H1 (cell line): Measurements from ENCODE around the gene GMIP. TPM values are rescaled to one million over a fixed set of nuclear protein-coding genes. Genes with fewer than 3 reads are reported as not detected.

Experiments used
- BACH1 ChIP-seq: IDR thresholded peaks from 2 replicates; pipeline ENCODE4 v1.6.1; 2012; ENCODE audit warnings: low read length, improper control_type of control experiment
- PHF8 ChIP-seq: fragments of 200-600 bp; sonication (generic); conservative IDR thresholded peaks from 2 replicates; pipeline ENCODE4 v1.7.1; 2012; ENCODE audit warnings: low read depth, mild to moderate bottlenecking, inconsistent platforms, low read length, moderate library complexity
- polyA plus RNA-seq, 7 experiments: library from polyadenylated mRNA; depleted of rRNA in 3 of 7; stranded (reverse) in 5 of 7; unstranded in 2 of 7; fragments of >200 nt in 5 of 7; fragments of 200-250 nt in 2 of 7; gene quantifications; 1 replicate in 5 of 7; 2 replicates in 1 of 7; 4 replicates in 1 of 7; pipeline versions ENCODE4 v1.2.1 to v1.2.3, GENCODE V29; 2011 to 2013; ENCODE audit warnings: missing spikeins in 2 of 7, mixed read lengths in 2 of 7
- total RNA-seq: library from RNA; stranded (reverse); fragmentation: NEBNext Ultra II Directional; extraction: Animal tissue kit (Norgen Biotek cat#: 25700); gene quantifications from 2 replicates; pipeline ENCODE4 v1.2.1, GENCODE V29; 2021
- TF ChIP-seq, protein P1 (sequence below): fragments of 300-600 bp; sonication (generic); IDR thresholded peaks from 2 replicates; pipeline ENCODE4 v1.7.1; 2012; ENCODE audit warnings: low read length, moderate library complexity, mild to moderate bottlenecking, inconsistent platforms; ENCODE audit not compliant: insufficient replicate concordance

The GMIP gene
- total and polyA plus RNA-seq, 2 of the 8 experiments (the other 6 are each of a cell fraction or from before 2014, with no cell fraction given): 5.7 to 18.1 TPM

DNA sequence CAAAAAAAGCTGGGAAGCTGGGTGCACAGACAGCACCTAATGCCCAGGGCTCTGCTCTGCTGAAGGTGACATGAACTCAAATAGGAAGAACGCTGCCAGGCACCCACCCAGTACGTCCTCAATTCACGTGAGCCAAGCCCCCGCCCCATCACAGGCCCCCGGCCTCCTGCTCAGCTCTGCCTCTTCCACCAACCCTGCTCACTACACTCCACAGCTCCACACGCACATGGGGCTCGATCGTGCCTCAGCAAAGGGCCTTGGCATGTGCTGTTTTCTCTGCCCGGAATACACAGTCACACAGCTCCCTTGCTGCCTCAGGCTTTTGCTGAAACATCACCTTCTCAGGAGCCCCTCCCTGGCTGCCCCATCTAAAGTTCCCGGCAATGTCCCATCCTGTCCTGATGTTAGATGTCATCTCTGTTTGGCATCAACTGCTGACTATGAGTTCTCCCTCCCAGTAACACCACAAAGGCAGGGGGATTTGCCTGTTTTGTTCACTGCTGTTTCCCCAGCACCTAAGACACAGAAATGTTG is 17.8 kb upstream of the GMIP start (continued):
- TF ChIP-seq, protein P1, sequence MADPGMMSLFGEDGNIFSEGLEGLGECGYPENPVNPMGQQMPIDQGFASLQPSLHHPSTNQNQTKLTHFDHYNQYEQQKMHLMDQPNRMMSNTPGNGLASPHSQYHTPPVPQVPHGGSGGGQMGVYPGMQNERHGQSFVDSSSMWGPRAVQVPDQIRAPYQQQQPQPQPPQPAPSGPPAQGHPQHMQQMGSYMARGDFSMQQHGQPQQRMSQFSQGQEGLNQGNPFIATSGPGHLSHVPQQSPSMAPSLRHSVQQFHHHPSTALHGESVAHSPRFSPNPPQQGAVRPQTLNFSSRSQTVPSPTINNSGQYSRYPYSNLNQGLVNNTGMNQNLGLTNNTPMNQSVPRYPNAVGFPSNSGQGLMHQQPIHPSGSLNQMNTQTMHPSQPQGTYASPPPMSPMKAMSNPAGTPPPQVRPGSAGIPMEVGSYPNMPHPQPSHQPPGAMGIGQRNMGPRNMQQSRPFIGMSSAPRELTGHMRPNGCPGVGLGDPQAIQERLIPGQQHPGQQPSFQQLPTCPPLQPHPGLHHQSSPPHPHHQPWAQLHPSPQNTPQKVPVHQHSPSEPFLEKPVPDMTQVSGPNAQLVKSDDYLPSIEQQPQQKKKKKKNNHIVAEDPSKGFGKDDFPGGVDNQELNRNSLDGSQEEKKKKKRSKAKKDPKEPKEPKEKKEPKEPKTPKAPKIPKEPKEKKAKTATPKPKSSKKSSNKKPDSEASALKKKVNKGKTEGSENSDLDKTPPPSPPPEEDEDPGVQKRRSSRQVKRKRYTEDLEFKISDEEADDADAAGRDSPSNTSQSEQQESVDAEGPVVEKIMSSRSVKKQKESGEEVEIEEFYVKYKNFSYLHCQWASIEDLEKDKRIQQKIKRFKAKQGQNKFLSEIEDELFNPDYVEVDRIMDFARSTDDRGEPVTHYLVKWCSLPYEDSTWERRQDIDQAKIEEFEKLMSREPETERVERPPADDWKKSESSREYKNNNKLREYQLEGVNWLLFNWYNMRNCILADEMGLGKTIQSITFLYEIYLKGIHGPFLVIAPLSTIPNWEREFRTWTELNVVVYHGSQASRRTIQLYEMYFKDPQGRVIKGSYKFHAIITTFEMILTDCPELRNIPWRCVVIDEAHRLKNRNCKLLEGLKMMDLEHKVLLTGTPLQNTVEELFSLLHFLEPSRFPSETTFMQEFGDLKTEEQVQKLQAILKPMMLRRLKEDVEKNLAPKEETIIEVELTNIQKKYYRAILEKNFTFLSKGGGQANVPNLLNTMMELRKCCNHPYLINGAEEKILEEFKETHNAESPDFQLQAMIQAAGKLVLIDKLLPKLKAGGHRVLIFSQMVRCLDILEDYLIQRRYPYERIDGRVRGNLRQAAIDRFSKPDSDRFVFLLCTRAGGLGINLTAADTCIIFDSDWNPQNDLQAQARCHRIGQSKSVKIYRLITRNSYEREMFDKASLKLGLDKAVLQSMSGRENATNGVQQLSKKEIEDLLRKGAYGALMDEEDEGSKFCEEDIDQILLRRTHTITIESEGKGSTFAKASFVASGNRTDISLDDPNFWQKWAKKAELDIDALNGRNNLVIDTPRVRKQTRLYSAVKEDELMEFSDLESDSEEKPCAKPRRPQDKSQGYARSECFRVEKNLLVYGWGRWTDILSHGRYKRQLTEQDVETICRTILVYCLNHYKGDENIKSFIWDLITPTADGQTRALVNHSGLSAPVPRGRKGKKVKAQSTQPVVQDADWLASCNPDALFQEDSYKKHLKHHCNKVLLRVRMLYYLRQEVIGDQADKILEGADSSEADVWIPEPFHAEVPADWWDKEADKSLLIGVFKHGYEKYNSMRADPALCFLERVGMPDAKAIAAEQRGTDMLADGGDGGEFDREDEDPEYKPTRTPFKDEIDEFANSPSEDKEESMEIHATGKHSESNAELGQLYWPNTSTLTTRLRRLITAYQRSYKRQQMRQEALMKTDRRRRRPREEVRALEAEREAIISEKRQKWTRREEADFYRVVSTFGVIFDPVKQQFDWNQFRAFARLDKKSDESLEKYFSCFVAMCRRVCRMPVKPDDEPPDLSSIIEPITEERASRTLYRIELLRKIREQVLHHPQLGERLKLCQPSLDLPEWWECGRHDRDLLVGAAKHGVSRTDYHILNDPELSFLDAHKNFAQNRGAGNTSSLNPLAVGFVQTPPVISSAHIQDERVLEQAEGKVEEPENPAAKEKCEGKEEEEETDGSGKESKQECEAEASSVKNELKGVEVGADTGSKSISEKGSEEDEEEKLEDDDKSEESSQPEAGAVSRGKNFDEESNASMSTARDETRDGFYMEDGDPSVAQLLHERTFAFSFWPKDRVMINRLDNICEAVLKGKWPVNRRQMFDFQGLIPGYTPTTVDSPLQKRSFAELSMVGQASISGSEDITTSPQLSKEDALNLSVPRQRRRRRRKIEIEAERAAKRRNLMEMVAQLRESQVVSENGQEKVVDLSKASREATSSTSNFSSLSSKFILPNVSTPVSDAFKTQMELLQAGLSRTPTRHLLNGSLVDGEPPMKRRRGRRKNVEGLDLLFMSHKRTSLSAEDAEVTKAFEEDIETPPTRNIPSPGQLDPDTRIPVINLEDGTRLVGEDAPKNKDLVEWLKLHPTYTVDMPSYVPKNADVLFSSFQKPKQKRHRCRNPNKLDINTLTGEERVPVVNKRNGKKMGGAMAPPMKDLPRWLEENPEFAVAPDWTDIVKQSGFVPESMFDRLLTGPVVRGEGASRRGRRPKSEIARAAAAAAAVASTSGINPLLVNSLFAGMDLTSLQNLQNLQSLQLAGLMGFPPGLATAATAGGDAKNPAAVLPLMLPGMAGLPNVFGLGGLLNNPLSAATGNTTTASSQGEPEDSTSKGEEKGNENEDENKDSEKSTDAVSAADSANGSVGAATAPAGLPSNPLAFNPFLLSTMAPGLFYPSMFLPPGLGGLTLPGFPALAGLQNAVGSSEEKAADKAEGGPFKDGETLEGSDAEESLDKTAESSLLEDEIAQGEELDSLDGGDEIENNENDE: no peak
- TF ChIP-seq BACH1: no peak
- no peak for TF ChIP-seq PHF8
